Gastroesophageal sphincter (tissue), 4 donors: ENCODE measurements around the gene MATN4. TPM values are rescaled to one million over a fixed set of nuclear protein-coding genes. Genes with fewer than 3 reads are reported as not detected.
"Not testable (repeated sequence)": the region's sequence is repeated elsewhere in the genome, so short reads cannot be mapped to it uniquely, and the experiment has no call there.

Experiments
- ATAC-seq: fragments of 150-250 bp; one replicate; pipeline ENCODE4 v1.9.1; 2016; ENCODE audit warnings: mild to moderate bottlenecking, moderate library complexity
- H3K27ac ChIP-seq, 4 donors: fragments of 200-600 bp; sonication (generic) in 3 of 4; 1 replicate in 3 of 4; 2 replicates in 1 of 4; pipeline ENCODE4 v1.5.1; 2016 to 2019
- H3K27me3 ChIP-seq: fragments of 200-600 bp; sonication (generic); one replicate; pipeline ENCODE4 v1.5.1; 2019
- H3K36me3 ChIP-seq, 2 donors: fragments of 200-600 bp; sonication (generic); one replicate each; pipeline ENCODE4 v1.5.1; 2019; ENCODE audit warnings: control low read depth in 1 of 2
- H3K4me1 ChIP-seq, 3 donors: fragments of 200-600 bp; sonication (generic); 1 replicate in 2 of 3; 2 replicates in 1 of 3; pipeline ENCODE4 v1.5.1; 2016 to 2019; ENCODE audit warnings: control low read depth in 2 of 3
- H3K4me3 ChIP-seq, 2 donors: fragments of 200-600 bp; sonication (generic); one replicate each; pipeline ENCODE4 v1.5.1; 2019; ENCODE audit warnings: mild to moderate bottlenecking in 1 of 2, moderate library complexity in 1 of 2
- H3K9me3 ChIP-seq, 3 donors: fragments of 200-600 bp; sonication (generic); one replicate each; pipeline ENCODE4 v1.5.1; 2017 to 2019; ENCODE audit warnings: control low read depth in 2 of 3
- CTCF ChIP-seq, 4 experiments: fragments of 200-600 bp in 2 of 4; fragments of 450-650 bp in 2 of 4; sonication (generic) in 1 of 4; IDR thresholded peaks; one replicate each; pipeline ENCODE4 v1.5.1; 2017 to 2019; ENCODE audit warnings: antibody characterized with exemption in 4 of 4, mild to moderate bottlenecking in 2 of 4, moderate library complexity in 2 of 4
- EP300 ChIP-seq: sonication (generic); formaldehyde crosslinking; IDR thresholded peaks from one replicate; pipeline ENCODE4 v1.6.1; 2017; ENCODE audit warnings: antibody characterized with exemption, mild to moderate bottlenecking
- POLR2A ChIP-seq, 2 donors: fragments of 450-650 bp; IDR thresholded peaks; one replicate each; pipeline ENCODE4 v1.6.1; 2017; ENCODE audit warnings: antibody characterized with exemption in 2 of 2, mild to moderate bottlenecking in 2 of 2, moderate library complexity in 1 of 2
- POLR2AphosphoS5 ChIP-seq: sonication (generic); formaldehyde crosslinking; IDR thresholded peaks from one replicate; pipeline ENCODE4 v1.6.1; 2017; ENCODE audit warnings: antibody characterized with exemption
- WGBS, 2 donors: methylation state at CpG; one replicate each; pipeline ENCODE4 v1.1.5; 2018; ENCODE audit warnings: low coverage in 1 of 2; 5-methylcytosine and 5-hydroxymethylcytosine counted together
- total RNA-seq, 4 donors: library from RNA; depleted of rRNA; stranded (reverse); fragments of >200 nt; gene quantifications; one replicate each; pipeline ENCODE4 v1.1.0, GENCODE V29; 2016

Gene MATN4
- total RNA-seq, 4 donors from 2014 or later = not detected

- WGBS, 2 donors = 74 to 76% methylated on average over 3 of the region's 3 CpGs
- no peak for ATAC-seq
- H3K27ac ChIP-seq = no peak overlapping the region
Observed at GRCh38 chr20:45352729-45353128, 44.6 kb upstream of the MATN4 start.

GRCh38 chr20:45350795-45351194 is 42.7 kb upstream of the MATN4 start:
- WGBS, 2 donors = 94 to 100% methylated on average over 2 to 10 of the region's 10 CpGs
- not testable (repeated sequence) for ATAC-seq, H3K4me3 ChIP-seq, H3K36me3 ChIP-seq, H3K27ac ChIP-seq, H3K9me3 ChIP-seq, H3K27me3 ChIP-seq
- H3K4me1 ChIP-seq = peaks cover 6 to 48% (median 13%) of the 10 kb centered on the region in 3 donors

More at GRCh38 chr20:45352729-45353128, 44.6 kb upstream of the MATN4 start:
- no peak for TF ChIP-seq EP300
- TF ChIP-seq CTCF (IDR thresholded peaks at IDR 0.05) = no peak
- TF ChIP-seq POLR2A (IDR thresholded peaks at IDR 0.05) = no peak
- TF ChIP-seq POLR2AphosphoS5 = no peak
- no peaks in the 10 kb centered on the region for H3K9me3 ChIP-seq
- H3K36me3 ChIP-seq = no peaks in the 10 kb centered on the region
- no peak overlapping the region for H3K4me3 ChIP-seq
- peaks cover 6 to 48% (median 6%) of the 10 kb centered on the region in 3 donors for H3K4me1 ChIP-seq
- no peaks in the 10 kb centered on the region for H3K27me3 ChIP-seq

- Histone ChIP-seq H3K4me1 (peaks cover 3 to 48% (median 19%) of the 10 kb centered on the region in 3 donors), H3K36me3 (no peaks in the 10 kb centered on the region), H3K4me3 (no peak overlapping the region), H3K9me3 (no peaks in the 10 kb centered on the region), H3K27ac (no peak overlapping the region), H3K27me3 (no peaks in the 10 kb centered on the region)
- ATAC-seq = no peak
- TF ChIP-seq POLR2A (IDR thresholded peaks at IDR 0.05) = no peak
- no peak for TF ChIP-seq CTCF (IDR thresholded peaks at IDR 0.05)
- no peak for TF ChIP-seq EP300
- no peak for TF ChIP-seq POLR2AphosphoS5
- WGBS, 2 donors = 80 to 87% methylated on average over 1 of the region's 1 CpG
Observed at GRCh38 chr20:45350217-45350616, 42.1 kb upstream of the MATN4 start.

GRCh38 chr20:45347936-45348778 is 40.1 kb upstream of the MATN4 start, which contains the start of gene SDC4:
TSS of gene SDC4 (minus strand) at chr20:45348424. CDS start at chr20:45348384, 40 bp downstream.
- Histone ChIP-seq H3K4me3 (peak within 1 kb of the TSS; percentile 70 to 80), H3K9me3 (no peaks in the 10 kb centered on the region), H3K27me3 (no peaks in the 10 kb centered on the region), H3K4me1 (peaks cover 5 to 54% (median 38%) of the 10 kb centered on the region in 3 donors), H3K36me3 (no peaks in the 10 kb centered on the region), H3K27ac (peak within 1 kb of the TSS; percentile 85 to 96 (median 95))
- TF ChIP-seq POLR2AphosphoS5 = peak; percentile 100
- peak; percentile 98 for TF ChIP-seq POLR2A (IDR thresholded peaks at IDR 0.05)
- no peak for TF ChIP-seq EP300
- WGBS, 2 donors = 0% methylated on average over 3 of the region's 77 CpGs; no CpG with 5 or more reads in 1 of the 2 donors
- peak; percentile 85 for ATAC-seq

DNA sequence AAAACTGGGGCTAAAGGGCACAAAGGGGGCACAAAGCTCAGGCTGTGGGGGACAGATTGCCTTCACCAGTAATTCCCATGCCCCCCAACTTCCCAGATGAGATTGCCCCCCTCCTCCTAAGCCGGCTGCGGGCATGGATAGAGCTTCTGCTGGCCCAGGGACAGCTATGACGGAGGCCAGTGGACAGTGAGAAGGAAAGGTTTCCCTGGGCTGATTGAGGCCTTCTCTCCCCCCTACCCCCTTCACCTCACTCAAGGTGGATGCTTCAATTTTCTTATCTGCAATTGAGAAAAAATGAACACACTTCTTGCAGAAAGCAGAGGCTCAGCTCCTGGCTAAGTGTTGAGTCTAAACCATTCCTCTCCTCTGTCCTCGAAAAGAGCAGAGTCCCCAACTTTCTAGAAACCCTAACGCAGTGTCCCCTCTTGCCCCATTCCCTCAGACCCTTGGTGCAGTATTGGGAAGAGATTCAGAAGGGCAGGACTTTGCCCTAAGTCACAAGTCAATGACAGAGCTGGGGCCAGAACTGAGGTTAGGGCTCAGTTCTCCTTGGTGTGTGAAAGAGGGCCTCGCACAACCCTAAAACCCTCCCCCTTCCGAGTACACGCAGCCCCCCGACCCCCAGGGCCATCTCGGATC is 39.3 kb upstream of the MATN4 start:
- no peak for ATAC-seq
- peak overlapping the region; percentile 70 to 80 for H3K4me3 ChIP-seq
- no peaks in the 10 kb centered on the region for H3K9me3 ChIP-seq
- no peaks in the 10 kb centered on the region for H3K27me3 ChIP-seq
- no peaks in the 10 kb centered on the region for H3K36me3 ChIP-seq
- WGBS, 2 donors = 0 to 21% methylated on average over 1 to 5 of the region's 10 CpGs
- H3K27ac ChIP-seq = peak overlapping the region; percentile 85 to 96 (median 95)
- no peak for TF ChIP-seq POLR2AphosphoS5
- TF ChIP-seq CTCF (IDR thresholded peaks at IDR 0.05) = no peak
- no peak for TF ChIP-seq POLR2A (IDR thresholded peaks at IDR 0.05)
- no peak for TF ChIP-seq EP300
- peaks cover 5 to 61% (median 45%) of the 10 kb centered on the region in 3 donors for H3K4me1 ChIP-seq
